ENCODE measurements around the gene FOXQ1.

The FOXQ1 gene, protein sequence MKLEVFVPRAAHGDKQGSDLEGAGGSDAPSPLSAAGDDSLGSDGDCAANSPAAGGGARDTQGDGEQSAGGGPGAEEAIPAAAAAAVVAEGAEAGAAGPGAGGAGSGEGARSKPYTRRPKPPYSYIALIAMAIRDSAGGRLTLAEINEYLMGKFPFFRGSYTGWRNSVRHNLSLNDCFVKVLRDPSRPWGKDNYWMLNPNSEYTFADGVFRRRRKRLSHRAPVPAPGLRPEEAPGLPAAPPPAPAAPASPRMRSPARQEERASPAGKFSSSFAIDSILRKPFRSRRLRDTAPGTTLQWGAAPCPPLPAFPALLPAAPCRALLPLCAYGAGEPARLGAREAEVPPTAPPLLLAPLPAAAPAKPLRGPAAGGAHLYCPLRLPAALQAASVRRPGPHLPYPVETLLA

DNA sequence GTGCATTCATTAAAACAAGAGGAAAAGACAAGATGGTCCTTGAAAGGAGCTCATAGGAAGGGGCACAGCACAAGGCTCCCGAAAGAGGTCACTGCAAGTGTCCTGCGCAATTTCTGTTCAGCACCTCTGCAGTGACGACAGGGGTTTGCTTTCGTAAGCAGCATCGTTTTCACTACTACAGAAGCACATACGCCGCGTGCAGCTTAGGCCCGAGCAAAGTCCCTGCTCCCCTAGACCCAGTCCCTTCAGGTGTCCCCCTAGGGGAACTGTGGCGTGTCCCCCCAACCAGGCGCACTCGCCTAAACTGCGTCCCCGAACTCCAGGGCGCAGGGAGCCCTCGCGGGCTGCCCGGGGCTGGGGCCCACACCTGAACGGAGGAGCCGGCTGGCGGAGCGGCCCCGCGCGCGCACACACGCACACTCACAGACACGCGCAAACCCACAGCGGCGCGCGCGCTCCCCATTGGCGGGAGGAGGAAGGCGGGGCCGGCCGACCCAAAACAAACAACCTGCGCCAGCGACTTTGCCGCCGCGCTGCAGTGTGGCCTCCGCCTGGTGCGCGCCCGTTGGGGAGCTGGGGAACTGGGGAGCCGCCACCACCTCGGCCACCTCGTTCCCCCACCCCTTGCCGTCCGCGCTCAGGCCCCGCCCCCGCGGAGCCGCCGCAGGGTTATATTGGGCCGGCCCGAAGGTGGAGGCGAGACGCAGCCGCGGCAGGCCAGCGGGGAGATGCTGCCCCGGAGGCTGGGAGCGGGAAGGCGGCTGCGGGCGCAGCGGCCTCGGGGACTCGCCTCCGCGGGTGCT, at the start of gene FOXQ1:
Gene FOXQ1 (plus strand): TSS at position 699 of the 803 bp plus-strand sequence. CDS start 607 bp downstream, outside the sequence.
- DNase-seq, result peak; percentile 33

DNA sequence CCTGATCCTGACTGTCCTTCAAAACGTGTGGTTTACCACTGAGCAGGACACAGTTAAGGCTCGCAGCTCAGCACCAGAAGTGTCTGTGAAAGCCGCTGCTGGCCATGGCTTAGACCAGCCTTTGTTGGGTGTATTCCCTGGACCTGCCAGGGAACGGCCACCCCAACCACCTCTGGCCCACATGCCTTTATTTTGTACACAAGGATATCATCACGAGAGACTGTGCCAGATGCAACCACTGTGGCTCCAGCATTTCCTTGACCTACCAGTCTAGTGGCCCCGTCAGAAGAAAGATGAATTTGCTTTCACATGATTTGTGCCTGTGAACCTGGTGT, 49.2 kb upstream of the FOXQ1 start:
- no peak for DNase-seq

DNA sequence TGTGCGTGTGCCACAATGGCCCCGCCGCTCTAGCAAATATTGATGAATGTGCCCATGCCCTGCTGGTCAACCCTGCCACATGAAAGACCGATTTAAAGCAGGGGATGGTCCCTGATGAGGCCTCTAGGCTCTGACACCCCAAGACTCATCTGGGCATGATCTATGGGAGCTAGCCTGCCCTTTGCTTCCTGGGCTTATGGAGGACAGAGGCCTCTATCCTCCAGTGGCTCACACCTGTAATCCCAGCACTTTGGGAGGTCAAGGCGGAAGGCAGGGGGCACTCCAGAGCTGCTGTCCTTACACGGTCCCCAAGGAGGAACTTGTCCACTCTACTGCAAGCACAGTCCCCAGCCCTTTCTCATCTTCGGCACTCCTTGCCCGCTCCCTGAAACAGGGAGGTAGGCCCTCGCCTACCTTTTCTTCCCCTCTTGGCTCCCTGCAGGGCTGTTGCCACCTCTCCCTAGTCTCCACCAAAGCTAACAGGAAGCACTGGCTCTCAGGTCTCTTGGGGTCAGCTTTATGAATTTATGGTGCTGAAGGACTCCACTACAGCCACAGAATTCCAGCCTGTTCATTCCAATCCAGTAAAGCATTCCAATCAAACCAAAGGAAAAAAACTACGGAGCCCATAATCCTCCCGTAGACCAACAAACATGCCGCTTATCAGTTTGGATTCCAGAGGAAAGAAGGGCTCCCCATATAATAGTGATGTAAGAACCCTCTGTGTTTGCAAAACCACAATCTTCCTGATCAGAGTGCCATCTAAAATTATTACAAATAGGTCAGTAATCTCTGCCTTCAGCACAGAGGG, 48.7 kb upstream of the FOXQ1 start:
- DNase-seq, result no peak

DNA sequence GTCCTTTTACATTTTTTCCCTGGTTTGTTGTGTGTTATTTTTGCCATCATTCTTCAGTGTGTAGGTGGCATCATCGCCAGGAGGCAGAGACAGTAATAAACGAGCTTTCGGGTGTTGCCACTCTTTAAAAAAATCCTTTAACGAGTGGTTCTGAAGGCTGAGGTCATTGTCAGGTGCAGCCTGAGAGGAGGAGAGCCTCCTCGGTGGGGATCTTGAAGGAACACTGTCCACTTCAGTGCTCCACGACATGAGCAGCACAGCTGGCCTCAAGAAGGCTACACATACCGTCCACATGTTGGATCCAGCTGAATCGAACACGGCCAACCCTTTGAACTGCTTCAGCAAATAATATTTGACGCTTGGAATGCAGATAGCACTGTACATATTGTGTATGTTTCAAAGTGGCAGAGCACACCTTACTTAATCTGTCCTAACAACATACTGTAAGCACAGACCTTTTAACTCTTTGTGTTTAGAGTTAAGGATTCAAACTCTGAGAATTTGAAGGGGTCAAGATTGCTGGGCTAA, 48.0 kb upstream of the FOXQ1 start:
- DNase-seq, result no peak

DNA sequence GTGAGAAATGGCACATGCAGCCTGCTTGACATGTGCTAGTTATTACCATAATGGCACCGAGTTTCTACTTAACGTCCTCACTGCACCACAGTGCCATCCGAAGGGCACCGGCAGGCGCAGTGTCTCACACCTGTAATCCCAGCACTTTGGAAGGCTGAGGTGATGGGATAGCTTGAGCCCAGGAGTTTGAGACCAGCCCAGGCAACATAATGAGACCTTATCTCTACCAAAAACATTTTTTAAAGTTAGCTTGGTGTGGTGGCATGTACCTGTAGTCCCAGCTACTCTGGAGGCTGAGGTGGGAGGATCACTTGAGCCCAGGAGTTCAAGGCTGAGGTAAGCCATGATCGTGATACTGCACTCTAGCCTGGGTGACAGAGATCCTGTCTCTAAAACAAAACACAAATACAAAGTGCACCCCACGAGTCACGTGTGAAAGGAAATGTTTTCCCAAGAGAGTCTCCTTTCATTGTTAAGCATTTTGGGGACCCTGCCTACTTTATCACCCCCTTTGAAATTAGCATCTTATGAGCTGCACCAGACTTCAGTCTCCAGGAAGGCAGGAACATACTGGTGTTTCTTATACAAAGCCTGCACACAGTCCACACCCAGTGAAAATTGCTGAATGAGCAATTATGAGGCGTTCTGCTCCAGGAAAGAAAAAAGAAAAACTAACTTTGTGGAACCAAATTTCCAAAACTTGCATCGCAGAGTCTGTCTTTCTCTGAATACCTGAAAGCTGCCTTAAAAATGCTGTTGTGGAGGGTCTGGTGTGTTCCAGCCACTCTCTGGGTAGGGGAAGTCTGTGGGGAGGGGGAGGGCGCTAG, 47.1 kb upstream of the FOXQ1 start:
- DNase-seq, result no peak

DNA sequence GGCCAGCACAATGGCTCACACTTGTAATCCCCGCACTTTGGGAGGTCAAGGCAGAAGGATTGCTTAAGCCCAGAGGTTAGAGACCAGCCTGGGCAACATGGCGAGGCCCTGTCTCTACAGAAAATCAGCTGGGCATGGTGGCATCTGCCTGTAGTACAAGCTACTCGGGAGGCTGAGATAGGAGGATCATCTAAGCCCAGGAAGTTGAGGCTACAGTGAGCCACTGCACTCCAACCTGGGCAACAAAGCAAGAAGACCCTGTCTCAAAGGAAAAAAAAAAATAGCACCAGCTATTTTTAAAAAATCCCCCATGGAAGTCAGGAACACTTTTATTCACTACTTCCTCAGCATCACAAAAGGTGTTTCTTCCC, 45.2 kb upstream of the FOXQ1 start:
- no peak for DNase-seq

DNA sequence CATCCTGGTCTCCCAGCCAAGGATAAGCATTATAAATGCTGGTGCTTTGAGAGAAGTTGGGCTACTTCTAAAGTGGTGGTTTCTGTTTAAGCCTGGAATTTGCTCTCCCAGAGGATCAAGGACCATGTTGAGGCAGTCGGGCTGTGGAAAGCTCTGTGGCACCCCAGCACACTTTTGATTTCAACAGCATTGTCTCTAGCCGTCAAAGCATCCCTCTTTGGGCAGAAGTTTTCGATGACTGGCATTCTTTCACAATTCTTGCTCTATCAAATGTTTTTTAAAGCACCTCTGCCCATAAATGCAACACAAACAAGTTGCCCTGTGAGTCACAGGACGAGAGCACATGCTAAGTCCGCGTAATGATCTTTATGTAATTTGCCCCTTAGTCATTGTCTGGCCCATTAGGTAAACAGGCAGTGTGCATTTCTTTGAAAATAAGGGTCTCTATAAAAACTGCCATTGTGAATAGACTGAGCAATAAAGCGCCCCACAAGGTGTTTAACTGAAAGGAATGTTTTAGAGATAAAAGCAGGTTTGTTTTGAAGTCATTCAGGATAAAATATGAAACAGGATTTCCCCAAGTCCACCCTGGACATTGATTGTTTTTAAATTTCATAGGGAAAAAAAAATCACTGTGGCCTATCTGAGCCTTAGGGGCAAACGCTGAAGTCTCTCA, 44.7 kb upstream of the FOXQ1 start:
- no peak for DNase-seq

DNA sequence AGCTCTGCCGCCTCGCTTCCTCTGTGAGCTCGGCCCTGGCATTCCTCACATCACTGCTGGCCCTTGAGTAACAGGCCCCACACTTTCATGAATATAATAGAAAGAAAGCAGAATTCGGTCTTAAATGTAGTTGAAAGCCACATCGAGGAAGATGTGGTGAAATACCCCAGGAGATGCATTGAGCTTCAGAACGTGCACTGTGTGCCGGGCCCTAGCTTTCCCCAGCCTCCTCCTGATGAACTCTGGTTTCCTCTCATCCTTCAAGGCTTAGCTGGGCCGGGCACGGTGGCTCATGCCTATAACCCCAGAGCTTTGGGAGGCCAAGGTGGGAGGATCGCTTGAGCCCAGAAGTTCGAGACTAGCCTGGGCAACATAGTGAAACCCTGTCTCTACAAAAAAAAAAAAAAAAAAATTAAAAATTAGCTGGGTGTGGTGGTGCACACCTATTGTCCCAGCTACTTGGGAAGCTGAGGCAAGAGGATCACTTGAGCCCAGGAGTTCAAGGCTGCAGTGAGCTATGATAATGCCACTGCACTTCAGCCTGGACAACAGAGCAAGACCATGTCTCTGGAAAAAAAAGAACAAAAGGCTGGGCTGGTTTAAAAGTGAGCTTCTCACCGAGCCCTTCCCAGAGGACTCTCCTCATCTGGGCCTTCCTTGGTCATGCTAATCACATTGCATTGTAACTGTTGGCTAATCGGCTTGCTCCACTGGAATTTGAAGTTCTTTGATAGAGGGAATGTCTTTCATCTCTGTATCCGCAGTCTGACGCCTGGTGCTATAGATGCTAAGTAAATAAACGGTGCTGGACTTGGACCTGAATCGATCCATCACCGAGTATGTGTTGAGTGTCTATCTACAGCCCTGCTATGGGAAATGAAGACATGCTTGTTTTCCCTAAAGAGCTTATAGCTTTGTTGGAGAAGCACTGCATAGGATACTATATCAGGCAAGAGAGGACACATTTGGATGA, 43.8 kb upstream of the FOXQ1 start:
- DNase-seq, result no peak

DNA sequence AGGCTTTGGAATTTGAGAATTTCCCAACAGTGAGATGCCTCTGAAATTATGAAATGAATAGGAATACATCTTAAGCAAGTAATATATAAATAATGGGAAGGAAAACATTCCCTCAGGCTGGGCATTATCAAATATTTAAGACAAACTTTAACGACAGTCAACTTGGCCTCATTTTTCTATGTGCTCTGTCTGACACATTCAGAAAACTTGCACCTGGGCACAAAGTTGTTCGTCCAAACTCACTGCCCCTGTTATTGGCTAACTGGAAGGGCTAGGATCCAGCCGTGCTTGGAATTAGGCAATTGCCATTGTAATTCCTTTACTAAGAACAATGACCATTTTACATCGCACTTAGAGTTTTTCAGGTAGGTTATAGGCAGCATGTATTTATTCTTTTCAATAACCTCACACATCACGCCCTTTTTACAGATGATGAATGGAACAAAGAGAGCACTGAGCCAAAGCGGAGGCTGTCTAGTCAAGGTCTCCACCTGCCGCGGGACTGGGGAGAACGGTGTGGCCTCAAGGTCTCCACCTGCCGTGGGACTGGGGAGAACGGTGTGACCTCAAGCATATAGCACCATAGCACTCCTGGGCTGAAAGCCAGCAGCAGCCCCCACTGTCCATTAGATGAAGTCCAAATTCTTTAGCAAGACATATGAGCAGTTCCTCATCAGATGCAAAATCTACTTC, 40.7 kb upstream of the FOXQ1 start:
- DNase-seq, result no peak

DNA sequence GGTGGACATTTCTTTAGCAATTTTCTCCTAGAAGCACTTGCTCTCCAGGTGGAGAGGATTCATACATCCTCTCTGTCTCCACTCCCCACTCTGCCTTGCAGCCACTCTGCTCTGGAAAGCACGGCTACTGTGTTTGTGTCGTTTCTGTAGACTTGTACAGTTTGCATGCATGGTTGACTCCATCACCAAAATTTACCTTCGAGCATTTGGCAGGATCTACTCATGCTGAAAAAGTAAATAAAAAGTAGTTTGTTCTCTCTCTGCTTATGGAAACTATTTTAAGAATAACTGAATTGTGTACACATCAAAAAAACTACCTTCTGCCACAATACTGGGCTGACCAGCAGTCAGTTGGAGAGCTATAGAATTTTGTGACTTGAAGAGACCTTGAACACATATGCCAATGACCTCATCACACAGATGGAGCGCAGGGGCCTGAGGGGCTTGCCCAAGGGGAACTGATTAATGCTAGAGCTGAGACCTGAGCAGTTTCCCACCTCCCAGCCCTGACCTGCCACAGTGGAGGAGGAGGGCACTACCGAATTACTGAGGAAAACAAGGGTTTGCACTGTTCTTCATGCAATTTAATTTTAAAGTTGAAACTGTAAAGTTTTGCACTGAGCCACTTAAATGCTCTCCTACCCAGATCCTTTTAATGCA, 33.7 kb upstream of the FOXQ1 start:
- DNase-seq, result no peak

DNA sequence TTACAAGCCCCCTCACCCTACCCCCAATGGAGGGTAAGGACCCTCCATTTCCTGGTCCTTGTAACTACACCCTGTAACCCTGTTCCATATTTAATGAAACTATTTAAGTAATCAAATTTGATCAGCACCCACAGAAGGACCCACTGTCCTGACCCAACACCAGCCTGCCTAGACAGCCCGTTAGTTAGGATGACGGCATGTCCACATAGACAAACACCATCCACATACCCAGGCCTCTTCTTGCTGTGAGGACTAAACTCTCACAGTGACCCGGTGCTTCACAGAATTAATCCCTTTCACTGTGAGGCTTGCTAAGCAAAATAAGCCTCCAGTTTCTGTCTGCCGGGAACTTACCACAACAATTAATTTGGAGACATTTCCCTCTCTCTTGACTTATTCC, 32.8 kb upstream of the FOXQ1 start:
- DNase-seq, result peak; percentile 21

DNA sequence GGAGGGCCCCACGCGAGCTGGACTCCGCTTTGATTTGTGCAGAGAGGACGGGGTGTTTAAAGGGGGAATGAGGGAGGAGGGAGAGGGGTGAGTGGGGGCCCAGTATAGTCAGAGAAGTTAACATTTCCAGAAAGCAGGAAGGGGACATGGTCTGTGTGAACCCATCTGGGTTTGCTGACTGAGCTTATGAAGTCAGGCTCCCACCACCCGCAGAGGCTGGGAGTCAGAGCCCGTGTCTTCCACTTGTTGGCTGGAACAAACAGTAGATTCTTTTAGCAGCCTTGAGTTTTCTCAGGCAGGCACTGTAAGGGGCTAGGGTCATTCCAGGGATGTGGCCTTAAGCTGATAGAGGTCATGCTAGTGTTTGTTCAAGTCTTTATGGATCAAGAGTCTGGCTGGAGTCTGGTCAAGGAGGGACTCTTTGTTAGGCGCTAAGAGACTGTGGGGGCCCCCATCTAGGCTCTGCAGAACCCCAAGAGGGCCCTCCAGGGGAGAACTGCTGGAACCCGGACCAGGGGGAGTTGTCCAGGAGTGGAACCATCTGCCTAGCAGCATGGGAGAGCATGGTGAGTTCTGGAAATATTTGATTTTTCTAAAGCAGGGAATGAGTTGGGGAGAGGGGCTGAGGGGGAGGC, 31.1 kb upstream of the FOXQ1 start:
- DNase-seq, result no peak

DNA sequence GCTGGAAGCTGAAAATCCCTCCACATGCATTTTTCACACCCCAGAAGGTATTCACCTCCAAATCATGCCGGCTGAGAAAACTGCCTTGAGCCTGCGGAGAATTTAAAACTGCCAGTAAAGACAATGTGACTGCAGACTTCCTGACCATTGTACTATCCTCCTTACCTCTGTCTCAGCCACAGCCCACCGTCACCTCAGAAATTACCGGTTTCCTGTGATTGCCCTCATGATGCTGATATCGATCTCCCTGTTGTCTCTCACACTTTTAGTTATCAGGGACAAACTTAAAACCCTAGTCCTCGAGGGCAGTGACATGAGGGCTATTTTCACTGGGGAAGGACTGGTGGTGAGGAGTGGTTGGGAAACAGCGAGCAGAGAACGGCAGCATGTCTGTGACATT, 30.2 kb upstream of the FOXQ1 start:
- no peak for DNase-seq

DNA sequence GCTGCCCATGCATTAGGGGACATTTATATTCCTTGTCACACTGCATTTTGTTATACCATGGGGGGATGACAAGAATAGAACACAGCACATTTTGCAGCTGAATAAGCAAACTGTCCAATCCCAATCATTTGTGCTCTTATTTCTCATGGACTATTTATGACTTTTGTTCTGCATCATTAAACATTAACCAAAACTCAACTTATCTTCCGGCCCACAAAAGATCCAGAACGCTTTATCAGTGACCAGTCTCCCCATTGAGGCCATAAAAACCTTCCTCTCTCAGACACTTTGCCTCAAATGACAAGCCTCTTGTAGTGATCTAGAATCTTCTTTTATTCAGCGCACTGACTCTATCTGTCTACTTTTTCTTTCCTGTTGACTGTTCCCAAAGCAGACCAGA, 28.4 kb upstream of the FOXQ1 start:
- DNase-seq, result no peak

DNA sequence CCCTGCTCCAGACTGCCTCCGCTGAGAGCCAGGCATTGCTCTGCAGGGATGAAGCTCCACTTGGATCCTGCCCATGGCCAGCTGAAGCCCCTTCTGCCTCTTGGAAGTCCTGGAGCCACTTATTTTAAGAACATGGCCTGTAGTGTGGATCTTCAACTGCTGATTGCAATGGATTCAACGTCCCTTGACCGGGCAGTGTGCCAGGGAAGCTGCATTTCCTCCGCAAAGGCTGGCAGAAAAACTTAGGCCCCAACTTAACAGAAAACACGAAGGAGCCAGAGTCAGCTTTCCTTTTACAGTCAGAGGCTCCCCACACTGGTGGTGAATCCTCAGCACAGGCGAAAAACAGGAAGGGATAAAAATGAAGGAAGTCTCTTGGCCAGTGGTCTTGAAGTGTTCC, 26.3 kb upstream of the FOXQ1 start:
- no peak for DNase-seq

DNA sequence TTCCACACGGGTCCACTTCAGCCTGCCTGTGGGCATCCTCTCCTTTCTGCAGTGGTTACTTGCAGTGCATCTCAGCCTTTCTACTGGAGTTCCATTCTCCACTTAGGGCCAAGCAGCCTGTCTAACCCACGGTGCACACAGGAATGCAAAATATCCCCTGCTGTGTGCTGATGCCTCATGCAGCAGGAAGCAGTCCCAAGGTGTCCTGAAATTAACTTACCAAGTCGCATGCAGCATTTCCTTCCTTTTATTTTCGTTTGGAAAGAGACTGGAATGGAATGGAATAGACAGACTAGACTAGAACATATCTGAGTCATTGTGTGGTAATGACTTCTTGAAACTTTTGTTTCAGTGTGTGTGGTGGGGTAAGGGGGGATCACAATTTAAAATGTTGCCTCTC, 25.9 kb upstream of the FOXQ1 start:
- no peak for DNase-seq

DNA sequence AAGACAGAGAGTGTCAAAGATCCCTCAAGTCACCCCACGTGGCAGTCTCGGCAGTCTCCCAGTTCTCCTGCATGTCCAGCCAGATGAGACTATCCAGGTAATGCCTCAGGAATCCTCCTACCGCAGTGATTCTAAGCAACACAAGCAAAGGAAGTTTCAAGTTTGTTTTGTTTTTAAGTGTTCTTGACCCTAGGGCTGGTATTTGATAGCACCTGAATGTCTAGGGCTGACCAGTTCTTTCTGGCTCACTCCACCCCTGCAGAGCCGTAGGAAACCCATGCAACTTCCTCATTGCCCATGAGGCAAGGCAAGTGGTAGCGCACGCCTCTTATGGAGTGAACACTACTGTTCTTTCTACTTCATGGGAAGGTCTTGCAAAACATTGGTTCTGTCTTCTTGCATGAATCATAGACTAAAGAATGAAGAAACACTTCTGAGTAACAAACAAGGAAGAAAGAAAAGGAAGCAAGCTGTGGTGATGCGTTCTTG, 24.8 kb upstream of the FOXQ1 start:
- DNase-seq, result no peak

DNA sequence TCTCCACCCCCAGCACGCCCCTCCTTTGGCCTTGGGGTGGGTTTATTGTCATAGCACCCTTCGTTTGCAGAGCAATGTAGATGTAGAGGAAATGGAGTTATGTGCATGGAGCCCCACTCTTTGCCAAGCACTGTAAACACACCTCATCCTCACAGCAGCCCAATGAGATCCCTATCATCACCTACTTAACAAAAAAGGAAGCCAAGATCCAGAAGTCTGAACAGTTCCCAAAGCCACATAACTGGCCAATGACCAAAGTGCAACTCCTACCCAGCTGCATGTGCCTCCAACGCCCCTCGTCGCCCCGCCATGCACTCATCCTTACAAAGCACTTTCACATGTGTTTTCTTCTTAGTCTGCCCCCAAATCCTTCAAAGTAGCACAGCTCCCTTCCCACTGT, 21.8 kb upstream of the FOXQ1 start:
- no peak for DNase-seq

DNA sequence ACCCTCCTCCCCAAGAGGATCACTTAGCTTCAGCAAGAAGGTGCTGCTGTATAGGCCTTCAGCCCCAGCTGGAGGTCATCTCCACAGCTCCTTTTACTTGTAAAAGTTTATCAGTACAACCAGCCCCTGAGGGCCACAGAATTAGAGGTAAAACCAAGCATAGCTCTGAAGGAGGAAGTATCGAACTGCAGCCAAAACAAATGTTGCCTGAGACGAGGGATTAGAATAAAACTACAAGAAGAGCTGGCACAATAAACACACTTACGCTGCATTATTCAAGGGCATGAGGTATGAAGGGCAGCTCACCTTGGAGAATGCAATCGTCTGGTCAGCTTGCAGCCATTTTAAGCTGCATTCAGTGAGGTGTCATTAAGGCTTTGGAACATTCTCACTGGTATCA, 21.1 kb upstream of the FOXQ1 start:
- no peak for DNase-seq
